M059J (cell line): Measurements from ENCODE around the gene DHX9. TPM values are rescaled to one million over a fixed set of nuclear protein-coding genes. Genes with fewer than 3 reads are reported as not detected.

Experiments
- DNase-seq: peaks from one replicate; pipeline ENCODE4 v3.0.0-alpha.2; 2012; ENCODE audit warnings: low read depth
- total RNA-seq: library from RNA; depleted of rRNA; stranded (reverse); fragments of >200 nt; shearing (Covaris generic); gene quantifications from 2 replicates; pipeline ENCODE4 v1.2.3, GENCODE V29; 2014

Gene DHX9
- total RNA-seq, 1 experiment from 2014 or later, result 160 TPM

DNA sequence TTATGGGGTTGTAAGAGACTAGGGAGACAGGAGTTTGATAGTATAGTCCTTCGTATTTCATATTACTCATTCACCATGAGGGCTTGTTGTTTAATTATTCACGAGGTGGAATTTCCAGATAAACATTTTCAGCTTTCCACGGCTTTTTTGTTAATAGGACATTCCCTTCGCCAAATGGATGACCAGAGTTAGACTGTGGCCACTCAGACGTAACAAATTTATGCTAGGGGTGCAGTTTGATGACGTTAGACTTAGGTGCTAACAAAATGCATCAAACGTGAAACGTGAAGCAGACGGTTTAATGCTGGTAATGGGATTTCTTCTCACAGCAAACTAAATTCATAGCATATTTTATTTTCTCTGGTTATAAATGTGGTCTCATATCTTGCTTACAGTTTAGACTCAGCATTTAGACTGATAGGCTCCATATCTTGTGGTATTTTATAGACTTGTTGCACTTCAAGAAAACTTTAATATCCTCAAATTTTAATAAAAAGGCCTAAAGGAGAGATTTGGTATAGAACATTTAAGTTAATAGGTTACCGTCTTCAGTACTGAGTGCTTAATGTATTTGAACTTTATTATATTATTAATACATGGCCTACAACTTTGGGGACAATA, 2.3 kb downstream of the DHX9 start:
- DNase-seq, result no peak

DNA sequence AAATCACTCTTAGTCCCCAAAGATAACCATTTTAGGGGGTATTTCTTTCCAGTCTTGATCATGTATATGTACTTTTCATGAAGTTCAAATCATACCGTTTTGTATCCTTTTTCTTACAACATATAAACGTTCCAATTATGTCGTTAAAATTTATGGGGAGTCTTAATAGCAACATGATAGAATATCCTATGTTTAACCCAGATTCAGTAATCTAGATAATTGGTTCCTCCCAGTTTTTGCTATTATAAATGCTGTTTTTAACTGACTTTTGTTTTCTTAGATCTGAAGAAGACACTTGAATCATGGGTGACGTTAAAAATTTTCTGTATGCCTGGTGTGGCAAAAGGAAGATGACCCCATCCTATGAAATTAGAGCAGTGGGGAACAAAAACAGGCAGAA, 3.1 kb downstream of the DHX9 start:
- DNase-seq, result no peak

GRCh38 chr1:182845379-182845778, 6.2 kb downstream of the DHX9 start:
- DNase-seq, result no peak

DNA sequence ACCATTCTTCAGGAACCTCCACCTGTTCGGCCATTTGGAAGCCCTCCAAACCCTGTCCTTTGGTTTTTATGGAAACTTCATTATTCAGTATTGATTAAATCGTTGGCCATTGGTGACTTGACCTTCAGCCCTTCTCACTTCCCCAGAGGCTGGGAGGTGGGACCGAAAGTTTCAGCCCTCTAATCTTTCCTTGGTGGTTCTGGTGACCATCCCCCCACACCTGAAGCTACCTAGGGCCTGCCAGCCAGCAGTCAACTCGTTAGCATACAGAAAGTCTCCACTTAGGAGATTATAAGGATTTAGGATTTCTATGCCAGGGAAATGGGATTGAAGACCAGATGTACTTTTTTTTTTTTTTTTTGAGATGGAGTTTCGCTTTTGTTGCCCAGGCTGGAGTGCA, 6.7 kb downstream of the DHX9 start:
- no peak for DNase-seq

DNA sequence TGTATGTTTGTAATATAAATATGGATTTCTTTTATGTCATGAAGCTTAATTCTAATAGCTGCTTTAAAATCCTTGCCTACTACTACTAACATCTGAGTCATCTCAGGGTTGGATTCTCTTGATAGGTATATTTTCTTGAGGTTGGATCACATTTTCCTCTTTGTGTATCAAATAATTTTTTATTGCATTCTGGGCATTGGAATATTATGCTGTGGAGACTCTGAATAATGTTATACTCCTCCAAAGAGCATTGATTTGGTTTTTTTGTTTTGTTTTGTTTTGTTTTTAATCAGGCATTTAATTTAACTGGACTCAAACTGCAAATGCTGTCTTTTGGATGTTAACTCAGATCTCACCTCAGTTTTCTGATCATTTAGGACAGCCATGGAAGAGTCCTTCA, 8.0 kb downstream of the DHX9 start:
- no peak for DNase-seq

- DNase-seq, result no peak
Observed at GRCh38 chr1:182848736-182849135, 9.6 kb downstream of the DHX9 start.

DNA sequence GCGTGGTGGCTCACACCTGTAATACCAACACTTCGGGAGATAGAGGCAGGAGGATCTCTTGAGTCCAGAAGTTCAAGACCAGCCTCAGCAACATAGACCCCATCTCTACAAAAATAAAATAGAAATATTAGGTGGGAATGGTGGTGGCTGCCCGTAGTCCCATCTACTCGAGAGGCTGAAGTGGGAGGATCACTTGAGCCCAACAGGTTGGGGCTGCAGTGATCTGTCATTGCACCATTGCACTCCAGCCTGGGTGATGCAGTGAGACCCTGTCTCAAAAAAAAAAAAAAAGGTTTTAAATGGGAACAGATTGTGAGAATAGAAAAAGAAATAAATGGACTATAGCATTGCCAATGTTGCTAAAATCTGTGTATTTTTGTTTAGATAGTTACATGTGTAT, 11.2 kb downstream of the DHX9 start:
- DNase-seq, result no peak

DNA sequence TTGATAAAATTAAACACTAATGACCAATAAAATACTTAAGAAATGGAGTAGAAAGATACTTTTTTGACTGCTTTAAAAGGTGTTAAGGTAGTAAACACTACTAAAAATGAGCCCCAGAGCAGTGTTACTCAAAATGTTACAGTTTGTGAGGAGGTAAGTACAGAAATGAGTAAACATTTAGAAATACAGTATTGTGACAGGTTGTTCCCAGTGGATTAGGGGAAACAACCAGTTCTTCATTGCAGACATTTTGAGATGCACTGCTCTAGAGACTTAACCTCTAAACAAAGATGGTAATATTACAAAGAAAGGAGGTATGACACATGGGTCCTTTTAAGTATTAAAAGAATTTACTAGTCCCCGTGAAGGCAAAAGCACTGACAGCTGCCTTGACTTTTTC, 12.7 kb downstream of the DHX9 start:
- DNase-seq, result no peak

DNA sequence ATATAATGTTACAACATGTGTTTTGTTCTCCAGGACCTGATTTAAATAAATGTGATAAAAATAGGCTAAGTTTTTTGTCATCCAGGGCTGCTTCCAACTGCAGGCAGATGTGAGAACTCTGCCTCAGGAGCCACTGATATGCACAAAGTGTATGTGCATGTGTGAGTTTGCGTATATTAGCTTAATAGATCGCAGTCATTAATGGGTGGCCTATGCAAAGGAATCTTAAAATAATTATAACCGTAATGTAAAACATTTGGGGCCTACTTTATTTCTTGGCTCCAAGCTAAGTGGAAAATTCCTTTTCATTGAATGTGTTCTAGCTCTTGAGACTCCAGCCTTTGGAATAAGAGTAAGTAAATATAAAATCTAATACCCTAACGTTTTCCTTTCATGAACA, 16.8 kb downstream of the DHX9 start:
- no peak for DNase-seq

DNA sequence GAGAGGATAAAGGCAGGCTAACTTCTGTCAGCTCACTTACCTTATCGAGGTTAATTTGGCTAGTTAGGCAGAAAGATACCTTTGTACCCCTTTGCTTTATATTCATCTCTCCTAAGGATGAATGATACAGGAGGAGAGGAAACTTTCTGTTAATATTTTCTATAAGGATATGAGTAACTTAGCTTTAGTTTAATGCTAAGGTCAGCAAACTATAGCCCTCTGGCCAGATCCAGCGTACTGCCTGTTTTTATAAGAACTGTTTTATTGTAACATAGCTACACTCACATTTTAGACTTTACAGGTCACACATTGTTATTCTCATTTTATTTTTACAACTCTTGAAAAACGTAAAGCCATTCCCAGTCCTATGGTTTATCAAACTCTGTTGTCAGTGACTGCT, 18.1 kb downstream of the DHX9 start:
- no peak for DNase-seq

DNA sequence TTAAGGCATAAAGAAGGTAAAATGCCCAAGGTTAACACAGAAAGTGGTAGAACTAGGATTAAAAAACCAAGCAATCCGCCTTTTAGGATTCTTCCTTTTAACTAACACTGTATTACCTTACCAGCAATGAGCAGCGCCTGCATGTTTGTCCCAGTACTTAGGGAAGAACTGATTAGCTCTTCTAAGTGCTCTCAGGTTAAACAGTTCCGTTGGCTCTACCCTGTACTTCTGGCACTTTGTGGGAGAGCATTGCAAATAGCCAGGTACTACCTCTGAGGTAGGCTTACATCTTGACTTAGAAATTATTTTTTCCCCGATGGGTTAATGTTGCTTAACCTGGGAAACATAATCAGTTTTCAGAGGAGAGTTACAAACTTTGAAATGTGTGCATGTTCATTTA, 21.5 kb downstream of the DHX9 start:
- DNase-seq, result no peak

DNA sequence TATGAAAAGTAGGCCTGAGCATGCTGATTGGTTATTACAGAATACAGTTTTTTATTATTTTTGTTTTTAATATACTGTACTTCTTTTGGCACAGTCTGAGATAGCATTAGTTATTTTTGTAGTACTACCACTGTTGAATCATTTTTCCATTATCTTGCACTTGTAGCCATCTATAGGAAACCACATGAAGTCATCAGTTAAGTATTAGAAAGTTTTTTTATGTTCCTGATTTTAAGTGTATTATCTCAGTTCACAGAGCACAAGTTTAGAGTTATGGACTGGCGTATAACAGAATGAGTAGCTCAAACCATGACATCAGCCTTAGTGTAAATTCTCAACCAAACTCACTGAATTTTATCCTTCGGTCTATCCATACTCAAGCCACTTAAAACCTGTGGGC, 22.8 kb downstream of the DHX9 start:
- DNase-seq, result no peak

- no peak for DNase-seq
Observed at GRCh38 chr1:182862827-182863226, 23.7 kb downstream of the DHX9 start.

DNA sequence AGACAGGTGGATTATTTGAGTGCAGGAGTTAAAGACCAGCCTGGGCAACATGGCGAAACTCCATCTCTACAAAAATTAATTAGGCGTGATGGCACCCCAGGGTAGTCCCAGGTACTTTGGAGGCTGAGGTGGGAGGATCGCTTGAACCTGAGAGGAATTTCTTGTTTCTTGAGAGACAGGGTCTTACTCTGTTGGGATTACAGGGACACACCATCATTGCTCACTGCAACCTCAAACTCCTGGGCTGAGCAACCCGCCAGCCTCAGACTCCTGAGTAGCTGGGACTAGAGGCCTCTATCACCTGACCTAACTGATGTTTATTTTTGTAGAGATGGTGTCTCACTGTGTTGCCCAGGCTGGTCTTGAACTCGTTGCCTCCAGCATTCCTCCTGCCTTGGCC, 24.8 kb downstream of the DHX9 start:
- DNase-seq, result no peak

DNA sequence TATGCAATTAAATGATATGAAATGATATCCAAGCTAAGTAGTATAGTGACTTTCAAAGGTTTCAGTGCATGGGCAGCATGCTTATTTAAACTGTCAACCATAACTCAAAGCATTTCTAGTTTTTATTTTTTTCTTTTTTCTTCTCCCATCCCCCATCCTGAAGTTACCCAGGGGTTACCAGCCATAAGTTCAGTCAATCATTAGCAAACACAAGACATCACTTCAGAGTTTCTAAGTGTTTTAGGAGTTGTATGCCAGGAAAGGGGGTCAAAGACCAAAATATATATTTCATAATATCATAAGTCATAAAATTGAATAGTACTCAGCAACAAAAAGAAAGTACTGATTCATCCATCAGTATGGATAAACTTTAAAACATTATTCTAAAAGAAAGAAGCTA, 28.7 kb downstream of the DHX9 start:
- no peak for DNase-seq

DNA sequence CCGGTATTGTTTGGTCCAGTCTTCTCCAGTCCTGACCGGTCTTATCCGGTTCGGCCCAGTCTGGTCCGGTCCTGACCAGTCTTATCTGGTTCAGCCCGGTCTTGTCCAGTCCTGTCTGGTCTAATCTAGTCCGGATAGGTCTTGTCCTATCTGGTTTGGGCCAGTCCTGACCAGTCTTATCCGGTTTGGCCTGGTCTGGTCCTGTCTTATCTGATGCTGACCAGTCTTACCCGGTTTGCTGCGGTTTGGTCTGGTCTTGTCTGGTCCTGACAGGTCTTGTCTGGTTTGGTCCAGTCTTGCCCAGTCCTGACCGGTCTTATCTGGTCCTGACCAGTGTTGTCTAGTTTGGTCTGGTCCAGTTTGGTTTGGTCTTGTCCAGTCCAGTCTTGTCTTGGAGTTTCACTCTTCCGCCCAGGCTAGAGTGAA, 30.1 kb downstream of the DHX9 start:
- no peak for DNase-seq

- DNase-seq, result no peak
Observed at GRCh38 chr1:182872881-182873280, 33.7 kb downstream of the DHX9 start.

DNA sequence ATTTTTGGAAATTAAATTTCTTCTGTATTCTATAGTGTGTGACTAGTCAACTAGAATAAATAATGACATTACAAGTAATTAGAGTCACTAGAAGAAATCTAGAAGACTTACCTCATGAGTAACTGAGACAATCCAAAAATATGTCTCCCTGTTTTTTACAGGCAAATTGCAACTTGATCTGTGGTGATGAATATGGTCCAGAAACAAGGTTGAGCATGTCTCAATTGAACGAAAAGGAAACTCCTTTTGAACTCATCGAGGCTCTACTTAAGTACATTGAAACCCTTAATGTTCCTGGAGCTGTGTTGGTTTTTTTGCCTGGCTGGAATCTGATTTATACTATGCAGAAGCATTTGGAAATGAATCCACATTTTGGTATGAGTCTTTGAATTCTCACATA, 36.7 kb downstream of the DHX9 start:
- DNase-seq, result no peak

GRCh38 chr1:182877331-182877730, 38.2 kb downstream of the DHX9 start:
- no peak for DNase-seq

DNA sequence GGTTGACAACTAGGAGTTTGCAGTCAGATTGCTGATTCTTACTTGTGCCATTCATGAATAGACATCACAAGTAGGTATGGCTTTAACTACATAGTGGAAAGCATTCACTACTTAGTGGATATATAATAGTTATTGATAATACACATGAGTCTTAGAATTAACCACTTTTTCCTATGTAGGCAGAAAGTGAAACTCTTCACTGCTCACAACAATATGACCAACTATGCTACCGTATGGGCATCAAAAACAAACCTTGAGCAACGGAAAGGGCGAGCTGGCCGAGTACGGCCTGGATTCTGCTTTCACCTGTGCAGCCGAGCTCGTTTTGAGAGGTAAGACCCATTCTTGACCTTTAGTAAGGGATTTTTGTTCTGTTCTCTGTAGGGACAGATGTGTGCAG, 38.7 kb downstream of the DHX9 start:
- DNase-seq, result no peak

DNA sequence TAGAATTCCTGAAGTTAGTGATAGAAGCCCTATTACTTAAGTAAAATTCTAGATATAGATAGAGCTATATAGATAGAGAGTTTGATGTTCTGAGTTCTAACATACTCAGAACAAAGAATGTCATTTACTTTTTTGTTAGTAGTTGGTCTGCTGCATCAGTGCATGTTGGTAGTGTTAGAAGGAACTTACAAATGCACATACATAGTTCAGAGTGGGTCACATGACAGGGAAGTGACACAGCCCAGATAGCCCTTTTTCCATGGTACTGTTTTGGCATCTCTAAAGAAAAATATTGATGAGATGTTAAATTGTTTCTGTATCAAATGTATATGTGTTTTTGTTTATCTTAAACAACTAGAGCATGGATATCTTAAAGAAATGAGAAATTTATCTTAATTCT, 45.7 kb downstream of the DHX9 start:
- no peak for DNase-seq

- no peak for DNase-seq
Observed at GRCh38 chr1:182885591-182885990, 46.4 kb downstream of the DHX9 start.

GRCh38 chr1:182886985-182887384, 47.8 kb downstream of the DHX9 start:
- no peak for DNase-seq

- DNase-seq, result peak; percentile 26
Observed at GRCh38 chr1:182888736-182889531, 49.8 kb downstream of the DHX9 start.
